Aorta (tissue), 5 donors: ENCODE results near the gene GRAMD1A. TPM values are rescaled to one million over a fixed set of nuclear protein-coding genes. Genes with fewer than 3 reads are reported as not detected.

ENCODE experiments used
- ATAC-seq: fragments of 200-7000 bp; cut with Tn5 transposase; one replicate; pipeline ENCODE4 v1.9.1; 2022; ENCODE audit warnings: moderate library complexity; ENCODE audit not compliant: low FRiP score
- DNase-seq, 2 donors: peaks; one replicate each; pipeline ENCODE4 v3.0.0-alpha.2; 2020
- H3K27ac ChIP-seq, 2 donors: one replicate each; pipeline ENCODE4 v1.5.1; 2013; ENCODE audit warnings: low read length in 2 of 2, mild to moderate bottlenecking in 2 of 2, moderate library complexity in 2 of 2, control low read depth in 1 of 2, inconsistent platforms in 1 of 2, low read depth in 1 of 2
- H3K27me3 ChIP-seq, 2 donors: one replicate each; pipeline ENCODE4 v1.6.1; 2013; ENCODE audit warnings: control low read depth in 1 of 2, low read length in 1 of 2, mild to moderate bottlenecking in 1 of 2, moderate library complexity in 1 of 2; ENCODE audit not compliant: insufficient read depth in 2 of 2, control insufficient read depth in 1 of 2
- H3K36me3 ChIP-seq, 2 donors: one replicate each; pipeline ENCODE4 v1.6.1; 2013; ENCODE audit warnings: control low read depth in 1 of 2, low read length in 1 of 2, mild to moderate bottlenecking in 1 of 2; ENCODE audit not compliant: insufficient read depth in 2 of 2, control insufficient read depth in 1 of 2
- H3K4me1 ChIP-seq, 2 donors: one replicate each; pipeline ENCODE4 v1.6.1; 2013; ENCODE audit warnings: low read length in 2 of 2, control low read depth in 1 of 2, mild to moderate bottlenecking in 1 of 2, moderate library complexity in 1 of 2; ENCODE audit not compliant: insufficient read depth in 2 of 2, control insufficient read depth in 1 of 2
- H3K4me3 ChIP-seq, 2 donors: one replicate each; pipeline ENCODE4 v1.5.1; 2013; ENCODE audit warnings: low read length in 2 of 2, control low read depth in 1 of 2, mild to moderate bottlenecking in 1 of 2
- H3K9me3 ChIP-seq: one replicate; pipeline ENCODE4 v1.6.1; 2013; ENCODE audit warnings: mild to moderate bottlenecking, low read length; ENCODE audit not compliant: control insufficient read depth
- WGBS, 2 donors: extraction: QIAGEN DNeasy Blood & Tissue Kit; methylation state at CpG; one replicate each; pipeline ENCODE4 v1.1.7; 2013; 5-methylcytosine and 5-hydroxymethylcytosine counted together
- intact Hi-C, 2 donors: fragments of 100-400 bp; cut with DNase I; formaldehyde crosslinking; loops; one replicate each; pipeline versions ENCODE4 v1.14.2 to v1.15.0; 2022
- polyA plus RNA-seq, 2 donors: library from polyadenylated mRNA; stranded (reverse); fragments of 200-250 nt; gene quantifications; one replicate each; pipeline ENCODE4 v1.2.3, GENCODE V29; 2013
- total RNA-seq, 2 donors: library from RNA; stranded (reverse); fragmentation: NEBNext Ultra II Directional; extraction: Animal tissue kit (Norgen Biotek cat#: 25700); gene quantifications; one replicate each; pipeline ENCODE4 v1.2.1, GENCODE V29; 2021
- donor health status: healthy with polysubstance abuse.
- donor health status: Bipolar disorder and iron deficiency.
- donor health status: DM: no; HTN: no; CAD: no.
- donor health status: DM: no; HTN: no; CAD: no.
- donor health status: DM: yes; HTN: yes; CAD: no.

Gene GRAMD1A
- total and polyA plus RNA-seq, 4 donors, result 13.4 to 92.7 (median 62.3) TPM

GRCh38 chr19:35021016-35021415, 20.9 kb downstream of the GRAMD1A start:
- Histone ChIP-seq H3K27me3 (no peaks in the 10 kb centered on the region), H3K4me1 (no peaks in the 10 kb centered on the region), H3K9me3 (no peaks in the 10 kb centered on the region), H3K36me3 (peaks cover 0 to 10% of the 10 kb centered on the region in 2 donors), H3K4me3 (no peak overlapping the region), H3K27ac (no peak overlapping the region)
- no peak for ATAC-seq
- DNase-seq, result peak in 1 of 2 donors; percentile 68
- intact Hi-C loops, result no loop called here
- WGBS, 2 donors, result 88 to 90% methylated on average over 10 of the region's 10 CpGs

- intact Hi-C loops, result no loop called here
- H3K9me3 ChIP-seq, result no peaks in the 10 kb centered on the region
- H3K4me1 ChIP-seq, result no peaks in the 10 kb centered on the region
- no peak overlapping the region for H3K4me3 ChIP-seq
- WGBS, 2 donors, result 93 to 94% methylated on average over 25 of the region's 25 CpGs
- ATAC-seq (no peak), DNase-seq (no peak)
- no peak overlapping the region for H3K27ac ChIP-seq
- H3K27me3 ChIP-seq, result no peaks in the 10 kb centered on the region
- peaks cover 0 to 10% of the 10 kb centered on the region in 2 donors for H3K36me3 ChIP-seq
Measured at GRCh38 chr19:35021596-35021995, 21.5 kb downstream of the GRAMD1A start.

GRCh38 chr19:35022460-35022859, 22.3 kb downstream of the GRAMD1A start:
- DNase-seq (no peak), ATAC-seq (no peak)
- Histone ChIP-seq H3K27me3 (no peaks in the 10 kb centered on the region), H3K4me3 (no peak overlapping the region), H3K36me3 (peaks cover 0 to 10% of the 10 kb centered on the region in 2 donors), H3K9me3 (no peaks in the 10 kb centered on the region), H3K4me1 (no peaks in the 10 kb centered on the region), H3K27ac (no peak overlapping the region)
- intact Hi-C loops, result no loop called here
- WGBS, 2 donors, result 84 to 85% methylated on average over 11 to 14 of the region's 14 CpGs

- 86 to 90% methylated on average over 18 to 19 of the region's 19 CpGs for WGBS, 2 donors
- H3K4me1 ChIP-seq, result no peaks in the 10 kb centered on the region
- no peak overlapping the region for H3K4me3 ChIP-seq
- DNase-seq, result peak in 1 of 2 donors; percentile 70
- no peak for ATAC-seq
- intact Hi-C loops, result no loop called here
- H3K27ac ChIP-seq, result no peak overlapping the region
- H3K9me3 ChIP-seq, result no peaks in the 10 kb centered on the region
- peaks cover 0 to 10% of the 10 kb centered on the region in 2 donors for H3K36me3 ChIP-seq
- no peaks in the 10 kb centered on the region for H3K27me3 ChIP-seq
Measured at GRCh38 chr19:35023428-35023827, 23.3 kb downstream of the GRAMD1A start.

GRCh38 chr19:35024095-35024494, 24.0 kb downstream of the GRAMD1A start:
- intact Hi-C loops, result no loop called here
- no peaks in the 10 kb centered on the region for H3K9me3 ChIP-seq
- no peaks in the 10 kb centered on the region for H3K27me3 ChIP-seq
- DNase-seq (no peak), ATAC-seq (no peak)
- H3K4me1 ChIP-seq, result no peaks in the 10 kb centered on the region
- H3K36me3 ChIP-seq, result peaks cover 0 to 10% of the 10 kb centered on the region in 2 donors
- H3K27ac ChIP-seq, result no peak overlapping the region
- WGBS, 2 donors, result 81 to 83% methylated on average over 6 of the region's 6 CpGs
- H3K4me3 ChIP-seq, result no peak overlapping the region

- no peak overlapping the region for H3K4me3 ChIP-seq
- no peak for DNase-seq
- H3K4me1 ChIP-seq, result no peaks in the 10 kb centered on the region
- WGBS, 2 donors, result 87 to 89% methylated on average over 19 to 21 of the region's 21 CpGs
- H3K36me3 ChIP-seq, result peaks cover 0 to 4% of the 10 kb centered on the region in 2 donors
- H3K9me3 ChIP-seq, result no peaks in the 10 kb centered on the region
- ATAC-seq, result no peak
- H3K27me3 ChIP-seq, result no peaks in the 10 kb centered on the region
- intact Hi-C loops, result no loop called here
- H3K27ac ChIP-seq, result no peak overlapping the region
Measured at GRCh38 chr19:35025969-35026368, 25.8 kb downstream of the GRAMD1A start.

GRCh38 chr19:35026418-35026817, 26.3 kb downstream of the GRAMD1A start:
- ATAC-seq (no peak), DNase-seq (no peak)
- 81 to 82% methylated on average over 6 of the region's 6 CpGs for WGBS, 2 donors
- intact Hi-C loops, result no loop called here
- no peaks in the 10 kb centered on the region for H3K9me3 ChIP-seq
- peaks cover 0 to 2% of the 10 kb centered on the region in 2 donors for H3K36me3 ChIP-seq
- H3K27me3 ChIP-seq, result no peaks in the 10 kb centered on the region
- H3K4me1 ChIP-seq, result no peaks in the 10 kb centered on the region
- no peak overlapping the region for H3K27ac ChIP-seq
- H3K4me3 ChIP-seq, result no peak overlapping the region

GRCh38 chr19:35027009-35027408, 26.9 kb downstream of the GRAMD1A start:
- H3K36me3 ChIP-seq, result peaks cover 0 to under 1% of the 10 kb centered on the region in 2 donors

GRCh38 chr19:35027851-35028599, 27.9 kb downstream of the GRAMD1A start:
- DNase-seq (no peak), ATAC-seq (no peak)
- Histone ChIP-seq H3K4me1 (no peaks in the 10 kb centered on the region), H3K9me3 (no peaks in the 10 kb centered on the region), H3K4me3 (no peak overlapping the region), H3K27me3 (no peaks in the 10 kb centered on the region), H3K27ac (no peak overlapping the region), H3K36me3 (no peaks in the 10 kb centered on the region)
- 75 to 76% methylated on average over 7 of the region's 7 CpGs for WGBS, 2 donors
- intact Hi-C loops, result no loop called here

More at GRCh38 chr19:35027009-35027408, 26.9 kb downstream of the GRAMD1A start:
- Histone ChIP-seq H3K4me3 (no peak overlapping the region), H3K4me1 (no peaks in the 10 kb centered on the region), H3K9me3 (no peaks in the 10 kb centered on the region), H3K27me3 (no peaks in the 10 kb centered on the region), H3K27ac (no peak overlapping the region)
- 85 to 87% methylated on average over 8 of the region's 8 CpGs for WGBS, 2 donors
- DNase-seq (no peak), ATAC-seq (no peak)
- intact Hi-C loops, result no loop called here
